Measurements from ENCODE around the gene IRX6.

The IRX6 gene

DNA sequence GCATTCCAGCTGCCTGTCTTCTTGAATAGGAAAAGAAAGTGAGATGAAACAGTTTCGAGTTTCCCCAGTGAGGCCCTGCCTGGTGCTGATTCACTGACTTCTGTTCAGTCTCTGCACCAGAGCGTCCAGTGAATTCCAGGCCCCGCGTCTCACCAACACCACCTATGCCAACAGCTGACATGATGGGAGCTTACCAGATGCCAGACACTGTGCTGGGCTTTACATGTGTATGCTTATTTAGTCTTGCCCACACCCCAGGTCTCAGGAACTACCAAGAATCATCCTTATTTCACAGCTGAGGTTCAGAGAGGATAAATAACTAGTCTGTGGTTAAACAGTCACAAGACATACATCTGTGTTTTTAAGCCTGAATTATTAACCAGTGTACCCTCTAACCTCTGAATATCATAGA lies 29.1 kb upstream of the IRX6 start:
- DNase-seq (ENCODE audit: low spot score) = no peak
- H3K4me1 Mint-ChIP-seq (ENCODE audit: low read depth) = no peaks in the 10 kb centered on the region
- no peak overlapping the region for H3K27ac Mint-ChIP-seq
- H3K36me3 Mint-ChIP-seq (ENCODE audit: low read depth) = no peaks in the 10 kb centered on the region
- H3K4me3 Mint-ChIP-seq = no peak overlapping the region
- H3K9me3 Mint-ChIP-seq = no peaks in the 10 kb centered on the region
- no peaks in the 10 kb centered on the region for H3K27me3 Mint-ChIP-seq (ENCODE audit: low read depth)

DNA sequence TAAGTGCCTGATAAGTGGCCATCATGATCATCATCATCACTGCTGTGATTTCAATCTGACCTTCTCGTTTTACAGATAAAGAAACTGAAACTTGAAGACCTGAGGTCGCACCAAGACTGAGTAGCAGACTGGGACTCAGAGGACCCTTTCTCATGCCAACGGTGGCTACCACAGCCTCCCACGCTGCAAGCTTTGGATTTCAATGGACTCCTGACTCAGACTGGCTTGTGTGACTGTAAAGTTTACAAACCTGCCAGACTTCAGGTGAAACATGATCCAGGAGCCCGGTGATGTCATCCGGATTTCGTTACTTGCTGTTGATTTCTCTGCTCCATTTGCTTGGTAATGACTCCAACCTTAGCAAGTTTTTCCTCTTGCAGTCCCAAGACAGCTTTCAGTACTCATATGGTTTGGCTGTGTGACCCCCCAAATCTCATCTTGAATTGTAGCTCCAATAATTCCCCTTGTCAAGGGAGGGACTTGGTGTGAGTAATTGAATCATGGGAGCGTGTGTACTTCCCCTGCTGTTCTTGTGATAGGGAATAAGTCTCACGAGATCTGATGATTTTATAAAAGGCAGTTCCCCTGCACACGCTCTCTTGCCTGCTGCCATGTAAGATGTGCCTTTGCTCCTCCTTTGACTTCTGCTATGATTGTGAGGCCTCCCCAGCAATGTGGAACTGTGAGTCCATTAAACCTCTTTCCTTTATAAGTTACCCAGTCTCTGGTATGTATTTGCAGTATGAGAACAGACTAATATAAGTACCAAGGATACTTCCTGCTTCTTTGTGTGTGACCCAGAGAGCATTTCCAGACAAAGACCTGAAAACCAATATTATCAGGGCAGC lies 26.7 kb upstream of the IRX6 start:
- H3K4me3 Mint-ChIP-seq = no peak overlapping the region
- no peaks in the 10 kb centered on the region for H3K36me3 Mint-ChIP-seq (ENCODE audit: low read depth)
- H3K9me3 Mint-ChIP-seq = no peaks in the 10 kb centered on the region
- H3K27me3 Mint-ChIP-seq (ENCODE audit: low read depth) = peaks cover 4% of the 10 kb centered on the region
- no peak for DNase-seq (ENCODE audit: low spot score)
- H3K4me1 Mint-ChIP-seq (ENCODE audit: low read depth) = no peaks in the 10 kb centered on the region
- no peak overlapping the region for H3K27ac Mint-ChIP-seq

DNA sequence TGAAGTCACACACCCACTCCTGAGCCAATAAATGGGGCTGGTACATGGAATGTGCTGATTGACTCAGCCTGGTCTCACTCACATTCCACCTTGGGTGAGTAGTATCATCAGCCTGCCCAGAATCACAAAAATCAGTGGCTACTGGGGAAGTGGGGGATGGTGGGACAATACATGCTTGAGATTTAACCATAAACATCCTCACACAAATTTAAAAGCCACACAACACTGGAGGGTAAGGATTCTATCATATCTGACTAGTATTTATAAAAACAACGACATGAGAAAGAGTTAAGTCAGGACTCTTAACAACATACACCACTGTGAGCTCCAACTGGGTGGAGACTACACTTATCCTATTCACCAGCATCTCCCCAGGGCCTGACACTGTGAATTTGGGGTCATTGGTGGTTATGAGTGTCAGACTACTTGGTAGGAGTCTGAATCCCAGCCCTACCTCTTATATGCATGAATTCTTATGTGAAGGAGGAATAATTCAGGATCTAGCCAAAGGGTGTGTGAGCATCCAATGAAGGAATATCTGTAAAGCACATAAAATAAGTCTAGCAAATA lies 26.0 kb upstream of the IRX6 start:
- H3K4me3 Mint-ChIP-seq = no peak overlapping the region
- H3K27ac Mint-ChIP-seq = no peak overlapping the region
- no peaks in the 10 kb centered on the region for H3K36me3 Mint-ChIP-seq (ENCODE audit: low read depth)
- peaks cover 4% of the 10 kb centered on the region for H3K27me3 Mint-ChIP-seq (ENCODE audit: low read depth)
- no peaks in the 10 kb centered on the region for H3K9me3 Mint-ChIP-seq
- no peak for DNase-seq (ENCODE audit: low spot score)
- H3K4me1 Mint-ChIP-seq (ENCODE audit: low read depth) = no peaks in the 10 kb centered on the region

DNA sequence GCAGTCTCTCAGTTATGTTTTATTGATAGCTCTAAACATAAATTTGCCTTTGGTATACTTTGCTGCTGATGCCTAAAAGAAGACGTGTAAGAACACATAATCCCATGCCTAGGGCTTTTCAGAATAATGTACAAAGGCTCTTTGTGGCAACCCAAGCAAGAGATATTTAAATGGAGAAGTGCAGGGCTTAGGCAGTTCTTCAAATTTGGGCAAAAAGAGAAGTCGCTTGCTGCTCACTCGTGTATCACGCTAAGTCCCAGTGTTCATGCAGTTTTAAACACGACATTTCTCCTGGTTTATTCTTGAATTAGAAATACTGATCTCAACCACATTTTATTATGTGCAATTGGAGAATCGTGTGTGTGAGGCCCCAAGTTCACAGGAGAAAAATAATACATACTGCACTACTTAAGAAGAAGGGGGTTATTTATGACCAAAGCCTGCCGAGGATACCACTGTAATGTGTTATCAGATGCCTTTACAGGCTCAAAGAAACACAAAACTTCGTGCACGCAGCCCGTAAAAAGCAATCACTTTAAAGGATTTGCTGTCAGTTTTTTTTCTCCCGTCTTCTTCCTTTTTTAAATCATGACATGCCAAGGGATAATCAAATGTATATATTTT lies 22.5 kb upstream of the IRX6 start:
- Mint-ChIP-seq H3K9me3 (no peaks in the 10 kb centered on the region), H3K36me3 (ENCODE audit: low read depth) (no peaks in the 10 kb centered on the region), H3K4me3 (no peak overlapping the region), H3K27ac (no peak overlapping the region), H3K4me1 (ENCODE audit: low read depth) (no peaks in the 10 kb centered on the region), H3K27me3 (ENCODE audit: low read depth) (peaks cover 4% of the 10 kb centered on the region)
- DNase-seq (ENCODE audit: low spot score) = no peak

DNA sequence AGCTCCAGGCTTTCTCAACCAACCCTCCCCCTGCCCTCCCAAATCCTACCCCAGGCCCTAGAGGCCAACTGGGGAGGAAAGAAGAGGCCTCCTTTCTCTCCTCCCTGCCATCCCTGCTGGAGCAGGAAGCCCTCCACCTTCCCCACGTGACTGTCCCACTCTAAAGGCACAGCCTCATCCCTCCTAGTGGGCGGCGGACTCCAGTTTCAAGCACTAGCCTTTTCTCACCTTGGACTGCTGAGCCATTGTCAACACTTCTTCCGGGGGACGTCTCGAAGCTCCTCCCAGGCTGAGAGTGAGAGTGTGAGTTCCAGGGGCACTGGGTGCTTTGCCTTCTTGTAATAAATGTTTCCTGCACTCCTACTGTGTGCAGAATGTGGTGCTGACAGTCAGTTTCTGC lies 21.4 kb upstream of the IRX6 start:
- Mint-ChIP-seq H3K36me3 (ENCODE audit: low read depth) (no peaks in the 10 kb centered on the region), H3K4me1 (ENCODE audit: low read depth) (no peaks in the 10 kb centered on the region), H3K4me3 (no peak overlapping the region), H3K9me3 (no peaks in the 10 kb centered on the region), H3K27ac (no peak overlapping the region), H3K27me3 (ENCODE audit: low read depth) (peaks cover 4% of the 10 kb centered on the region)
- no peak for DNase-seq (ENCODE audit: low spot score)

DNA sequence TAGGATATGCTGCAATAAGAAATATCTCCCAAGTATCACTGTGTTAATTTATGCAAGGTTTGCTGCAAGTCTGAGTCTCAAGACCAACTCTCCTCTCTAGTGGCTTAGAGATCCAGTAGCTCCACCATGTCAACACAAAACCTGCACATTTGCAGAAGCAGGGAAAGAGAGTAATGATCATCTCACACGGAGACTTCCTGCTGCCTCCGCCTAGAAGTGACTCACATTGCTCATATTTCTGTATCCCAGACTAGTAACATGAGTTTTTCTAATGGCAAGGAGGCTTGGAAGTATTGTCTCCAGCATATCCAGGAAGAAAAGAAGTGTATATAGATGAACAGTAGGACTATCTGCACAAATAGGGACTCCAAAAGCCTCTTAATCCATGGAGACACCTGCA lies 15.0 kb upstream of the IRX6 start:
- Mint-ChIP-seq H3K36me3 (ENCODE audit: low read depth) (no peaks in the 10 kb centered on the region), H3K27me3 (ENCODE audit: low read depth) (no peaks in the 10 kb centered on the region), H3K9me3 (no peaks in the 10 kb centered on the region), H3K4me1 (ENCODE audit: low read depth) (no peaks in the 10 kb centered on the region), H3K27ac (no peak overlapping the region), H3K4me3 (no peak overlapping the region)
- DNase-seq (ENCODE audit: low spot score) = no peak

DNA sequence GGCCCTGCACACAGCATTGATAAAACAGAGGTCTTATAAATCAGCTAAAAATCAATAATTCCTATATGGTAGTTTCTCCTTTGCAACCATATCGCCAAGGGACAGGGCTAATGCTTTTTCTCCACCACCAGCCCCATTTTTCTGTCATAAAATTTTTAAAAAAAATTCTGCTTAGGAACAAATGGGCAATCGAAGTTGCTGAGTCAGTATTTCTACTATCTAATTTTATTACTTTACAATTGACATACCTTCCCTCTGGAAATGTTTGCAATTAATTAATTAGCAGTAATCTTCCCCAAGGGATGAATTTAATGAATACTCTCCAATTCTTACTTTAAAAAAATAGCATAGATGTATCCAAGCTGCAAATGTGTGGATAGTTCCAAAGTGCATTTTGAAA lies 1.7 kb upstream of the IRX6 start:
- H3K27ac Mint-ChIP-seq = no peak overlapping the region
- H3K4me1 Mint-ChIP-seq (ENCODE audit: low read depth) = no peaks in the 10 kb centered on the region
- no peaks in the 10 kb centered on the region for H3K9me3 Mint-ChIP-seq
- no peaks in the 10 kb centered on the region for H3K36me3 Mint-ChIP-seq (ENCODE audit: low read depth)
- DNase-seq (ENCODE audit: low spot score) = no peak
- peaks cover 39% of the 10 kb centered on the region for H3K27me3 Mint-ChIP-seq (ENCODE audit: low read depth)
- H3K4me3 Mint-ChIP-seq = no peak overlapping the region

DNA sequence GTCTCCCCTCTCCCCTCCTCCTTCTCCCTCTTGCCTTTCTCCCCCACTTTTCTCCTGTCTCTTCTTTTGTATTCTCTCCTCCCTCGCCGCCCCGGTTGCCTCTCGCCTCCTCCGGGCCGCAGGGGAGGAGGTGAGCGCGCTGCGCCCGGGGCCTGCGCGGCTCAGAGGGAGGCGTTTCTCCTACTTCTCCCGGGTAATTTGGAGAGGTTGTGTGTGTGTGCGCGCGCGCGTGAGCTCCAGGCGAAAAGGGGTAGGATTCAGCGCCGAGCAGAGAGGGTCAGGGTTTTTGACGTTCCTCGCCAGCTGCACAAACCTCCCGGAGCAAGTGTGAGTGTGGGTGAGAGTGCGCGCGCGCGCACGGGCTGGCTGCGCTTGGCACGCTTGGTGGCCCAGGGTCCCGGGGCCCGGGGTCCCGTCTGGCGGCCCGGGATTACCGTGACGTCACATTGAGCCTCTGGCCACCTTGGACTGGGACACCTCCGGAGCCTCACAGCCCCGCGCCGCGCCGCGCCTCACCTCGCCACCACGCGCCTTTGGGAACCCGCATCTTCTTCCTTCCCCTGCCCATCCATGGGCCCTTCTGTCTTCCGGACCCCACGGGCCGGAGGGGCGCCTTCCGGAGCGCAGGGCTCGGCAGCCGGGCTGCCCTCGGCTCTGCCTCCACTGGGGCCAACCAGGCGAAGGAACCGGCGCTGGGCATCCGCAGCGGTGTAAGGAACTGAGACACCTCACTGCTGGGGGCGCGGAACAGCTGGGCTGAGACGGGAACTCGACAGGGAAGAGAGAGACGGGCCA lies 479 bp downstream of the IRX6 start:
- Mint-ChIP-seq H3K36me3 (ENCODE audit: low read depth) (no peaks in the 10 kb centered on the region), H3K9me3 (no peaks in the 10 kb centered on the region), H3K27ac (no peak overlapping the region), H3K4me1 (ENCODE audit: low read depth) (no peaks in the 10 kb centered on the region), H3K4me3 (no peak overlapping the region), H3K27me3 (ENCODE audit: low read depth) (peaks cover 55% of the 10 kb centered on the region)
- no peak for DNase-seq (ENCODE audit: low spot score)

DNA sequence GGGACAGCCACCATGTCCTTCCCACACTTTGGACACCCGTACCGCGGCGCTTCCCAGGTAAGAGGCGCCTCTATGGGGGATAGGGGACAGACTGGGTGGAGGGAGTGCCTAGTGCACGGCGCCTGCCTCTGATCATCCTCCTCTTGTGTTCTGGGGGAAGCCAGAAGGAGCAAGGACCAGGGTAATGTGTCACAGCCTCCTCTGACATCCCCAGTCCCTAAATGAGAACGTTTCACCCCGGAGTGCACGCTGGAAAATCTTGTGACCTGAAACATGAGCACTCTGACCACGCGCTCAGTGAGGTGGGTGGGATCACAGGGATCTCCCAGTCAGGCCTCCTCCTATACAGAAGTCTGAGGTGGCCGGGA lies 1.1 kb downstream of the IRX6 start:
- Mint-ChIP-seq H3K4me1 (ENCODE audit: low read depth) (no peaks in the 10 kb centered on the region), H3K4me3 (no peak overlapping the region), H3K9me3 (no peaks in the 10 kb centered on the region), H3K36me3 (ENCODE audit: low read depth) (no peaks in the 10 kb centered on the region), H3K27me3 (ENCODE audit: low read depth) (peaks cover 61% of the 10 kb centered on the region), H3K27ac (no peak overlapping the region)
- DNase-seq (ENCODE audit: low spot score) = no peak

DNA sequence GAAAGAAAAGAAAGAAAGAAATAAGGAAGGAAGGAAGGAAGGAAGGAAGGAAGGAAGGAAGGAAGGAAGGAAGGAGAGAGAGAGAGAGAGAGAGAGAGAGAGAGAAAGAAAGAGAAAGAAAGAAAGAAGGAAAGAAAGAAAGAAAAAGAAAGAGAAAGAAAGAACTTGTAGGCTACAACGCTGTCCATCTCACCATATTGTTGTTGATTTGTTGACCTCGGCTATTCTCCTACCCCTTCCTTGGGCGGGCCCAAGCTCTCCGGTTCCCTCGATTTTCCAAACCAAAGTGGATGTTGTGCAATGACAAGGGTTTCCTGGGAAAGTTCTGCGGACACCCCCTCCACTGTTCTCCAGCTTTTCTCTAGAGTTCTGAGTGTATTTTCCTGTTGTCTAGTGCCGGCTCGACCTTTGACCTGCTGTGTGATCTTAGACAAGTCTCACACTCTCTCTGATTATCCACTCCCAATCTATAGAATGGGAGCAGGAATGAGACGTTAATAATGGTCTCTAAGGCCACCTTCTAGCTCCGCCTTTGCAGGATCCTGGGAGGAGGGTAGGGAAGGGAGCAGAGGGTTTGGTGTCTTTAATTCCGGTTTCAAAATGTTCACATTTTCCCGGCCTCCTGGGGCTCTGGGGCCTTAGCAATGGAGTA lies 1.6 kb downstream of the IRX6 start:
- Mint-ChIP-seq H3K27me3 (ENCODE audit: low read depth) (peaks cover 66% of the 10 kb centered on the region), H3K9me3 (no peaks in the 10 kb centered on the region), H3K36me3 (ENCODE audit: low read depth) (no peaks in the 10 kb centered on the region), H3K27ac (no peak overlapping the region), H3K4me3 (no peak overlapping the region), H3K4me1 (ENCODE audit: low read depth) (no peaks in the 10 kb centered on the region)
- DNase-seq (ENCODE audit: low spot score) = no peak

DNA sequence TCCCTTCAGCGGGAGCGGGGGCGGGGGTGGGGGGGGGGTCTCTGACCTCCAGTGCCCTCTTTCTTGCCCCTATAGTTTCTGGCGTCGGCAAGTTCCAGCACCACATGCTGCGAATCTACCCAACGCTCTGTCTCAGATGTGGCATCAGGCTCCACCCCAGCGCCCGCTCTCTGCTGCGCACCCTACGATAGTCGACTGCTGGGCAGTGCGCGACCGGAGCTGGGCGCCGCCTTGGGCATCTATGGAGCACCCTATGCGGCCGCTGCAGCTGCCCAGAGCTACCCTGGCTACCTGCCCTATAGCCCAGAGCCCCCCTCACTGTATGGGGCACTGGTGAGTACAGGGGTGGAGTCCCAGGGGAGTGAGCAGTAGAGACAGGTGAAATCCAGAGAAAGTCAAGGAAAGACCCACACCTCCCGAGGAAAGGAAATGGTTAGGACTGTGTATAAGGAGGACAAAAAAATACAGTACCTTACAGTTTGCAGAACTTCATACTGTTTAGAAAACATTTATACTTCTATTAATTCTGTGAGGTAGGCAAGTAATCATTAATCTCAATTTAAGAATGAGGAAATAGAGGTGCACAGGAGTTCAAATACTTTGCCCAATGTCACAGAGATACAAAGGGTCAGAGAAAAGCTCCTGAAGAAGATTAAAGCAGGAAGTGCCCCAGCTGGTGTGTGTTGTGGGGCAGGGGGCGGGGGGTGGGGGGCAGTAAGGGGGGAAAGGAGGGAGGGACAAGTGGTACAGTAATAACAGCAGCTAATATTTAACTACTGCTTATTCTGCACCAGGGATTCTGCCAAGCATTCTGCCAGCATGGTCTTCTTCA lies 2.5 kb downstream of the IRX6 start:
- no peak overlapping the region for H3K4me3 Mint-ChIP-seq
- H3K27ac Mint-ChIP-seq = no peak overlapping the region
- peaks cover 70% of the 10 kb centered on the region for H3K27me3 Mint-ChIP-seq (ENCODE audit: low read depth)
- no peak for DNase-seq (ENCODE audit: low spot score)
- no peaks in the 10 kb centered on the region for H3K4me1 Mint-ChIP-seq (ENCODE audit: low read depth)
- no peaks in the 10 kb centered on the region for H3K9me3 Mint-ChIP-seq
- H3K36me3 Mint-ChIP-seq (ENCODE audit: low read depth) = no peaks in the 10 kb centered on the region

DNA sequence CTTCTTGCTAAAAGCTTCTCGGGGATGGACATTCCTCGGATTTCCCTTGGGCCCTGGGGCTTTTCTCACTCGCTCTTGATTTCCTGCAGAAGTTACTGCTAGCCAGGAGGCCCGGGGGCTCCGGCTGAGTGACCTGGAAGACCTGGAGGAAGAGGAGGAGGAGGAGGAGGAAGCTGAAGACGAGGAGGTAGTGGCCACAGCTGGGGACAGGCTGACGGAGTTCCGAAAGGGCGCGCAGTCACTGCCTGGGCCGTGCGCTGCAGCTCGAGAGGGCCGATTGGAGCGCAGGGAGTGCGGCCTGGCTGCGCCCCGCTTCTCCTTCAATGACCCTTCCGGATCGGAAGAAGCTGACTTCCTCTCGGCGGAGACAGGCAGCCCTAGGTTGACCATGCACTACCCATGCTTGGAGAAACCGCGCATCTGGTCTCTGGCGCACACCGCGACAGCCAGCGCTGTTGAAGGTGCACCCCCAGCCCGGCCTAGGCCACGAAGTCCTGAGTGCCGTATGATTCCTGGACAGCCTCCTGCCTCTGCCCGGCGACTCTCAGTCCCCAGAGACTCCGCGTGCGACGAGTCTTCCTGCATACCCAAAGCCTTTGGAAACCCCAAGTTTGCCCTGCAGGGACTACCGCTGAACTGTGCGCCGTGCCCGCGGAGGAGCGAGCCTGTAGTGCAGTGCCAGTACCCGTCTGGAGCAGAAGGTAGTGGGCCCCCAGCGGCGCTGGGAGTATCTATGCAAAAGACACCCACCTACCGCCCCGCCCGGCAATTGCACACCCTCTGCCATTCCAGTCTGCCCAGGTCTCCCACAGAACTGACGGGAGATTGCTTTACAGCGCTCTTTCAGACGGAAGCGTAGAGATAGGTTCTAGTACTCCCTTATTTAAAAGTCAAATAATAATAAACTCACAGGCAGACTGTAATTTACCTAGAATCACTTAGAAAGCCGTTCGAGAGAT lies 4.9 kb downstream of the IRX6 start:
- H3K27ac Mint-ChIP-seq = no peak overlapping the region
- H3K9me3 Mint-ChIP-seq = no peaks in the 10 kb centered on the region
- no peak overlapping the region for H3K4me3 Mint-ChIP-seq
- H3K4me1 Mint-ChIP-seq (ENCODE audit: low read depth) = no peaks in the 10 kb centered on the region
- H3K36me3 Mint-ChIP-seq (ENCODE audit: low read depth) = no peaks in the 10 kb centered on the region
- peaks cover 78% of the 10 kb centered on the region for H3K27me3 Mint-ChIP-seq (ENCODE audit: low read depth)
- DNase-seq (ENCODE audit: low spot score) = no peak

Data from T-helper 2 cell treated with Interferon-gamma antibody and Interleukin-4, amounts not matched to agents 5 μg/mL and 100 μg/mL, for 36 hours (primary cell).